ENCODE measurements around the gene CYSTM1. TPM values are rescaled to one million over a fixed set of nuclear protein-coding genes. Genes with fewer than 3 reads are reported as not detected.

Gene CYSTM1
- total RNA-seq, 2 donors from 2014 or later, result 37.0 to 51.7 TPM

GRCh38 chr5:140219068-140219991, 44.3 kb downstream of the CYSTM1 start:
- Histone ChIP-seq H3K27ac (no peak overlapping the region), H3K4me1 (replicated peaks) (no peaks in the 10 kb centered on the region), H3K9me3 (no peaks in the 10 kb centered on the region), H3K36me3 (no peaks in the 10 kb centered on the region), H3K4me3 (no peak overlapping the region), H3K27me3 (replicated peaks; ENCODE audit: insufficient read depth) (no peaks in the 10 kb centered on the region)
- WGBS, result 44% methylated on average over 9 of the region's 9 CpGs
- no peak for TF ChIP-seq CTCF (IDR thresholded peaks at IDR 0.05)
- TF ChIP-seq POLR2A (IDR thresholded peaks at IDR 0.05), result no peak
- no peak for TF ChIP-seq POLR2AphosphoS5 (IDR thresholded peaks at IDR 0.05)
- intact Hi-C loops (cut with DNase I), result no loop called here
- DNase-seq (ENCODE audit: low spot score), result no peak

- H3K36me3 ChIP-seq, result no peaks in the 10 kb centered on the region
- no peak for DNase-seq (ENCODE audit: low spot score)
- H3K4me1 ChIP-seq (replicated peaks), result no peaks in the 10 kb centered on the region
- H3K9me3 ChIP-seq, result no peaks in the 10 kb centered on the region
- no peak overlapping the region for H3K27ac ChIP-seq
- H3K4me3 ChIP-seq, result no peak overlapping the region
- 84% methylated on average over 3 of the region's 3 CpGs for WGBS
- H3K27me3 ChIP-seq (replicated peaks; ENCODE audit: insufficient read depth), result no peaks in the 10 kb centered on the region
- intact Hi-C loops (cut with DNase I), result no loop called here
- TF ChIP-seq POLR2A (IDR thresholded peaks at IDR 0.05), result no peak
These were observed 45.2 kb downstream of the CYSTM1 start for GRCh38 chr5:140220032-140220697.

- TF ChIP-seq CTCF (IDR thresholded peaks at IDR 0.05) (no peak), POLR2A (IDR thresholded peaks at IDR 0.05) (no peak), POLR2AphosphoS5 (IDR thresholded peaks at IDR 0.05) (no peak)
These were observed 45.7 kb downstream of the CYSTM1 start for GRCh38 chr5:140220698-140221064.

GRCh38 chr5:140221697-140222223, 46.8 kb downstream of the CYSTM1 start:
- intact Hi-C loops (cut with DNase I), result no loop called here
- no peak overlapping the region for H3K27ac ChIP-seq
- H3K4me1 ChIP-seq (replicated peaks), result no peaks in the 10 kb centered on the region
- H3K9me3 ChIP-seq, result no peaks in the 10 kb centered on the region
- no peaks in the 10 kb centered on the region for H3K36me3 ChIP-seq
- H3K27me3 ChIP-seq (replicated peaks; ENCODE audit: insufficient read depth), result no peaks in the 10 kb centered on the region
- H3K4me3 ChIP-seq, result no peak overlapping the region
- TF ChIP-seq POLR2AphosphoS5 (IDR thresholded peaks at IDR 0.05) (no peak), POLR2A (IDR thresholded peaks at IDR 0.05) (no peak), CTCF (IDR thresholded peaks at IDR 0.05) (no peak)
- WGBS, result 85% methylated on average over 5 of the region's 5 CpGs
- DNase-seq (ENCODE audit: low spot score), result no peak

More at GRCh38 chr5:140220698-140221064, 45.7 kb downstream of the CYSTM1 start:
- Histone ChIP-seq H3K27me3 (replicated peaks; ENCODE audit: insufficient read depth) (no peaks in the 10 kb centered on the region), H3K4me1 (replicated peaks) (no peaks in the 10 kb centered on the region), H3K36me3 (no peaks in the 10 kb centered on the region), H3K4me3 (no peak overlapping the region), H3K9me3 (no peaks in the 10 kb centered on the region), H3K27ac (no peak overlapping the region)
- WGBS, result 75% methylated on average over 1 of the region's 1 CpG
- DNase-seq (ENCODE audit: low spot score), result no peak
- intact Hi-C loops (cut with DNase I), result no loop called here

GRCh38 chr5:140222416-140222815, 47.4 kb downstream of the CYSTM1 start:
- no peak overlapping the region for H3K27ac ChIP-seq
- WGBS, result 100% methylated on average over 1 of the region's 1 CpG
- H3K27me3 ChIP-seq (replicated peaks; ENCODE audit: insufficient read depth), result no peaks in the 10 kb centered on the region
- H3K4me1 ChIP-seq (replicated peaks), result no peaks in the 10 kb centered on the region
- no peak for DNase-seq (ENCODE audit: low spot score)
- no peaks in the 10 kb centered on the region for H3K36me3 ChIP-seq
- TF ChIP-seq POLR2AphosphoS5 (IDR thresholded peaks at IDR 0.05) (no peak), CTCF (IDR thresholded peaks at IDR 0.05) (no peak), POLR2A (IDR thresholded peaks at IDR 0.05) (no peak)
- no peak overlapping the region for H3K4me3 ChIP-seq
- intact Hi-C loops (cut with DNase I), result no loop called here
- H3K9me3 ChIP-seq, result no peaks in the 10 kb centered on the region
